ENCODE measurements around the gene CTF1.
A peak's percentile ranks its signal among the peaks of the same experiment; 100 is the strongest.
"Not testable (repeated sequence)": the region's sequence is repeated elsewhere in the genome, so short reads cannot be mapped to it uniquely, and the experiment has no call there.

CTF1 gene

DNA sequence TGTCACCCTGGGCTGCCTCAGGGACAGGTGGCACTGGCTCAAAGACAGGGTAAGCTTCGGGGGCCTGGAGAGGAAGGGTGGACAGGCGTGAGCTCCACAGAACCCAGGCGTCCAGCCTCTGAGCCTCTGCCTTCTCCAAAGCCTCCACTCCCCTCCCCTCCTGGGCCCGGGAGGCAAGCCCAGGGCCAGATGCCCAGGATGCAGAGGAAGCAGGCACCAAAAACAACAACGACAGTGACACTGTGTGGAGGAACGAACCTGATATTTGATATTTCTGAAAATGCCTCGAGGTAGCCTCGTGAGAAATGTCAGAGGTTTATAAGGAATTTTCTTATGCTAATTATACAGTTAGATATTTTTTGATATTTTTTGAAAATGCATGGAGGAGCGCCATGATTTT is 8.5 kb upstream of the CTF1 start:
- no peak for DNase-seq (ENCODE audit: low spot score)

DNA sequence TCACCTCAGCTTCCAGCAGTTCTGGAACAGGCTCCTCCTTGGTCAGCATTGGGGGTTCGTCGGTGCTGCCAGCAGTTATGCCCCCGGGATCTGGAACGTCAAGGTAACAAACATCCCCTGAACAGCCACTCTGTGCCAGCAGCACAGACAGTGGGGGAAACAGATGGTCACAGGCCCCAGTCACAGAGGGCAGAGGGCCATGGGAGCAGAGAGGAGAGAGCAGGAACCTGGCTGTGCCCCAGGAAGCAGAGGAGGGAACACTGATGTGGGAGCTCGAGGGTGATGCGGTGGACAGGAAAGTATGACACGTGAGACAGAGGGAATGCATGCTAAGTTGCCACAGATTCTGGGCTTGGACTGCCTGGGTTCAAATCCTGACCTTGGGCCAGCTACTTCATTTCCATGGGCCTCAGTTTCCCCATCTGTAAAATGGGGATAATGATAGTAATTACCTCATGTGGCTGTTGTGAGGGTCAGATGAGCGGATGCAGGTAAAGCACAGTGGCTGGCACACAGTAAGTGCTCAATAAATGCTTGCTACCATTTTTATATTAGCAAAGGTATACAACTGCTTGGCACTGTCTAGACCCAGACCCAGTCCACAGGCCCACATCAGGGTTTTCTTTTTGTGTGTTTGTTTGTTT is 7.4 kb upstream of the CTF1 start:
- no peak for DNase-seq (ENCODE audit: low spot score)

DNA sequence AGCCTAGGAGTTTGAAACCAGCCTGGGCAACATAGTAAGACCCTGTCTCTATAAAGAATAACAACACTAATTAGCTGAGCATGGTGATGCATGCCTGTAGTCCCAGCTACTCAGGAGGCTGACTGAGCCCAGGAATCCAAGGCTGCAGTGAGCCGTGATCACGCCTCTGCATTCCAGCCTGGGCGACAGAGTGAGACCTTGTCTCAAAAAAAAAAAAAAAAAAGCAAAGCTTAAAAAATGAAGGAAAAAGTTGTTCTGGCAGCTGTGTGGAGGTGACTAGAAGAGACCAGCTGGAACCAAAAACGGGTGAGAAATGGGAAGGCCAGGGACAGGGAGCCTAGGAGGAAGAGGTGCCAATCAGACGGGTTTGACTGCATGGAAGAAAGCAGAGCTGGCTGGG is 6.7 kb upstream of the CTF1 start:
- no peak for DNase-seq (ENCODE audit: low spot score)

DNA sequence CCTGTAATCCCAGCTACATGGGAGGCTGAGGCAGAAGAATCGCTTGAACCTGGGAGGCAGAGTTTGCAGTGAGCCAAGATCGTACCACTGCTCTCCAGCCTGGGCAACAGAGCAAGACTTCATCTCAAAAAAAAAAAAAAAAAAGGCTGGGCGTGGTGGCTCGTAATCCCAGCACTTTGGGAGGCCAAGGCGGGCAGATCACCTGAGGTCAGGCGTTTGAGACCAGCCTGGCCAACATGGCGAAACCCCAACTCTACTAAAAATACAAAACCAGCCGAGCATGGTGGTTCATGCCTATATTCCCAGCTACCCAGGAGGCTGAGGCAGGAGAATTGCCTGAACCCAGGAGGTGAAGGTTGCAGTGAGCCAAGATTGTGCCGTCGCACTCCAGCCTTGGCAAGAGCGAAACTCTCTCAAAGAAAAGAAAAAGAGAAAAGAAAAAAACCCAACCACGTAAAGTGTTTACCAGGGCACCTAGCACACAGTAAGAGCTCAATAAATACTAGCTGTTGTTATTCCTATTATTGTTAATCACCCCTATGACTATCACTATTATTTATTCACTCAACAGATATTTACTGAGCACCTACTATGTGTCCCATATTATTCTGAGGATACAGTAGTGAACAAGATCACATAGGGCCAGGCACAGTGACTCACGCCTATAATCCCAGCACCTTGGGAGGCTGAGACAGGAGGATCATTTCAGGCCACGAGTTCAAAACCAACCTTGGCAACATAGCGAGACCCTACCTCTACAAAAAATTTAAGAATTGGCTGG is 5.2 kb upstream of the CTF1 start:
- not testable (repeated sequence) for DNase-seq (ENCODE audit: low spot score)

DNA sequence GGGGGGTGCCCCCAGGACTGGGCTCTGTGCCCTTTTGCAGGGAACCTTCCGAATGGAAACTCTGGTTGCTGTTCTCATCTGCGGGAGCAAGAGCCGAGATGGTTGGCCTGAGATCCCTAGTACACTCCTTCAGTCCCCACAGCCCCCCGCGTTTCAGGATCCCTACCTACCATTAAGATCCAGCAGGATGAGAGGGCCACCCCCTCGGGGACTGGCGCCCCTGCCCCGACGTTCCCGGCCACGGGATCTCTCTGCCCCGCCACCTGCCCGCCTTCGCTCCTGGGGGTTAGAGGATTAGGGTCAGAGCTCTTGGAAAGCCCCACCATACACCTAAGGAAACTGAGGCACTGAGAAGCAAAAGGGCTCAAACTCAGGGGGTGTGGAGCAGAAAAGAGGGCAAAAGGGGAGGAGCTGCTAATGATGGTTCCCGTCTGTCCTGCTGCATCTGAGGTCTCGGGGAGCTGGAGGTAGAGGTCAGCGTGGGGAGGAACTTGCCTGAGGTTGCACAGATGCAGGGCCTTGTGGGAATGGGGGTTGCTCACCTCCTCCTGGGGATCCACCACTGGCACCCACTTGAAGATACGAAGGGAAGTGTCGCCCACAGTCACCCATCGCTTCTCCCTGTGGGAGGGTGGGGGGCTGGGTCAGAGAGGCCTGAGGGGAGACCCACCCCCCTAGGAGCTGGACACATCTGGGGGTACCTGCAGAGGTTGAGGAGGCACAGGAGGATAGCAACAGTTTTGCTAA is 3.6 kb upstream of the CTF1 start:
- DNase-seq (ENCODE audit: low spot score), result no peak

DNA sequence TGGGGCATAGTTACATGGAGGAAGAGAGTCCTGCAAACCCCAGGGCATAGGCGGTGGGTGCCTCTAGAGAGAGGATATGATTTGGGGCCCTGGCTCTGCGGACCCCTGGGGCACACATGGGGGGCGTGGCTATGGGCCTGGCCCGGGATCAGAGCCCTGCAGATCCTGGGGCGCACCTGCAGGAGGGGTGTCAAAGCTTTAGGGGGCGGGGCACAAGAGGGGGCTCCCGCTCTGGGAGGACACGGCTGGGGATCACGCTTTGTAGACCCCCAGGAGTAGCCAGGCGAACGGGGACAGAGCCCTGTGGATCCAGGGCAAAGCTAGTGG is 3.0 kb upstream of the CTF1 start:
- DNase-seq (ENCODE audit: low spot score), result no peak

DNA sequence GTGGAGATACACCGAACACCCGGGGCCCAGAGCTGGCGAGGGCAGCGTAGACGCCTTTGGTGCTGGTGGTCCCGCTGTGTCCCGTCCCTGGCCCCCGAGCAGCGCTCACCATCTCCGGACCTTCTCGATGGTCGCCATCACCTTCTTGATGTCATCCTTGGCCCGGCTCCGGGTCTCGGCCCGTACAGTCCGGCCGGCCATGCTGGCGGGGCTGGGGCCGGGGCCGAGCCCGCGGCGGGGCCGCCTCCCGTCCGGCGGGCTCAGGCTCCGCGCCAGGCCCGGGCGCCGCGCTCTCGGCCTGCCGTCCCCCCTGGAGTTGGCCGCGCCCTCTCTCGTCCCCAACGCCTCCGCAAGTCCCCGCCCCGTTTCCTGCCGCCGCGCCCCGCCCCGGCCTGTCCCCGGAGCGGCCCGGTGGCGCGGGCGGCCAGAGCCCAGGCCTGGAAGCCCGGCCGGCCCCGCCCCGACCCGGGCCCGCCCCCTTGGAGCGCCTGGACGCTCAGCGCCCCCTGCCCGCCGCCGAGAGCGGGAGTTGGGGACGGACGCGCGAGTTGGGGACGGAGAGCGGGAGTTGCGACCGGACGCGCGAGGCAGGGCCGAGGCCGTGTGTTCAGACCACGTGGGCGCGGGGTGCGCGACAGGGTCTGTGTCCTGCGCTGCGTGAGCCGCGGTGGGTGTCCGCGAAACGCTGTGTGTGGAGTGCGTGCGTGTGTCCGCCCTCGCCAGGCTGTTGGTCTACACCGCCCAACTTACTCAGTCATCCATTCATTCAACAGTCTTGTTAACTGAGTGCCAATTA is 2.5 kb upstream of the CTF1 start, which contains the start of gene BCL7C:
BCL7C (minus strand) TSS at position 334 of the 796 bp plus-strand sequence; CDS start at position 201, 133 bp downstream.
- peak; percentile 83 for DNase-seq (ENCODE audit: low spot score)

DNA sequence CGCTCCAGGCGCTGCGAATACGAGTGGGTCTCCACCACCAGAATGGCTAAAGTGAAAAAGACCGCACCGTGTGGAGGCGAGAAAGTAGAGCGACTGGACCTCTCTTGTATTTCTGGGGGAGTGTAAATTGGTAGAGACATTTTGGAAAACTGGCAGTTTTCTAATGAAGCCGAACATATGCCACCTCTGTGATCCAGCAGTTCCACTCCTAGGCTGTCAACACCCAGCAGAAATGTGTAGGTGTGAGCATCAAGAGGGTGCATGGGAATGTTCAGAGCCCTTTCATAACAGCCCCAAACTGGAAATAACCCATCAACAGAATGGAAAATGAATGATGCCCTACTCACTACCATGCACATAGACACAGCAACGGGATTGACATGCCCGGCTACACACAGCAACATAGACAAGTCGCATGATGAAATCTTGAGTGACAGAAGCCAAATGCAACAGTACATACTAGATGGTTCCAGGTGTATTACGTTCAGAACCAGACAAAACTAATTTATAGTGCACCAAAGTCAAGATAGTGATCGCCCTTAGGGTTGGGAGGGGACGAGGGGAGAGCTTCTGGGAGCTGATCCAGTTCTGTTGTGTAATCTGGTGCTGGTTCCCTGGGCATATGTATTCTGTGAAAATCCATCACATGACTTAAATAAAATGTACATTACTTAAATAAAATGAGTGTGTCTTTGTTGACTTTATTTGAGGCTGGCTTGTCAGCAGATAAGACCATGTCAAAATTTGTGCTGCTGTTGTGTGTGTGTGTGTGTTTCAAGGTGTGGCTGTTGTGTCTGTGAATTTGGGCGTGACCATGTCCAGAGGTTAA is 1.7 kb upstream of the CTF1 start:
- DNase-seq (ENCODE audit: low spot score), result peak; percentile 18

DNA sequence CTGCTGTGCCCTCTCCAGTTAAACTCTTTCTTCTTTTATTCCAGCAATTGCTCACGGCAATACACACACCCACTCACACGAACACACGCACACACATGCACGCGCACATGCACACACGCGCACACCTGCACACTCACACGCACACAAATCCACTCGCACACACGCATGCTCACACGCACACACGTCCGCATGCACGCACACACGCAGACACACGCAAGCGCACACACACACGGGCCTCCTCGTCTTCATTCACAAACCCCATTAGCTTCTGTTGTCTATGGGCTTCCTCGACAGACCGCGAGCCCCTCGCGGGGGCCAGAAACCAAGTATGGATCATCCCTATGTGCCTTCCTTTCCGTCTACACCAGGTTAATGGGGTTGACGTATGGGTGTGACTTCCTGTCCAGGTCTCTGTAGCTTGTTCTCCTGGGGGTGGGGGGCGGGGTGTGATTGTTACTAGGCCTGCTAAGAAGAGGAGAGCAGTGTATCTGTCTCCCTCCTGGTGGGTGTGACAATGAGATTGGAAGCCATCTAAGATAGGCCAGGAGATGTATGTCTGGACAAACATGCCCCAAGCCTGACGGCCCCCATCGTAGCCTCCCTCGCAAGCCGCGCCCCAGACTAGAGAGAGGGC is 670 bp upstream of the CTF1 start:
- DNase-seq (ENCODE audit: low spot score), result no peak

DNA sequence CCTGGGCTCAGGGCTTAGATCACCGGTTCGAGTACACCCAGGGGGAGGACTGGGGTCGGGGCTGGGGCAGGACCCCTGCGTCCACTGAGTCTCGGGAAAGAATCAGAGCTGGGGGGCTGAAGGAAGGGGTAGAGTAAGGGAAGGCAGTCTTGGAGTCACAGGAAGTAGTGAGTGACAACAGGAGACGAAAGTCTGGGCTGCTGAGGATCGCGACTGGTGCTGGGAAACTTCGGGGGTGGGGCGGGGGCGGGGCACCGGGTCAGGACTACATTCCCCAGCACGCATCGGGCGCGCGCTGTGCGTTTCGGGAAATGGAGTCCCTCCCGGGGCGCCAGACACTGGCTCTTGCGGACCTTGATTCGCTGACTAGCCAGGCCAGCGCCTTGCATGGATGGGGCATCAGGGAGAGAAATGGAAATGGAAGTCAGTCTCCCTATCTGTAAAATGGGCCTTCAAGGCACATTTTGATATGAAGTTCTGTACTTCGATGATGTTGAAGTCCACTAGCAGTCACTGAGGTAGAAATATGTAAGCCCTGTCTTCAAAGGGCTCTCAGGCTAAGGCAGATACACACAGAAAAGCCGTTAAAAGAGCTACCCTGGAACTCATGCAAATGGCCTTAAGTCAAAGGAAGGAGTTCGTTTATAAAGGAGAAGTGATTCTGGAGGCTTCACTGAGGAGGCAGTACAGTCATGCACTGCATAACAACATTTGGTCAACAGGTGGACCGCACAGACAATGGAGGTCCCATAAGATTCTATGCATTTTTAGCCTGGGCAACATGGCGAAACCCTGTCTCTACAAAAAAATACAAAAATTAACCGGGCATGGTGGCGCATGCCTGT is 697 bp downstream of the CTF1 start:
- DNase-seq (ENCODE audit: low spot score), result peak; percentile 81

DNA sequence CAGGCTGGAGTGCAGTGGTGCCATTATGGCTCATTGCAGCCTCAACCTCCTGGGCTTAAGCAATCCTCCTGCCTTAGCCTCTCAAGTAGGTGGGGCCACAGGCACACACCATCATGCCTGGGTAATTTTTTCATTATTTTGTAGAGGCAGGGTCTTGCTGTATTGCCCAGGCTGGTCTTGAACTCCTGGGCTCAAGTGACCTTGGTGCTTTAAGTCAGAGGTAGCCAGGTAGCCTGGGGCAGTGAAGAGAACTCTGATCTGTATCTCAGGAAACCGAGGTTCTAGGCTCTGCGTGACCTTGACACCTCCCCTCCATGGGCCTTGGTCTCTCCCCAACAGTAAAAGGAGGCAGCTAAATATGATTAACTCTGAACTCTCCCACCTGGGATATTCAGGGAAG is 3.4 kb downstream of the CTF1 start:
- DNase-seq (ENCODE audit: low spot score), result no peak

DNA sequence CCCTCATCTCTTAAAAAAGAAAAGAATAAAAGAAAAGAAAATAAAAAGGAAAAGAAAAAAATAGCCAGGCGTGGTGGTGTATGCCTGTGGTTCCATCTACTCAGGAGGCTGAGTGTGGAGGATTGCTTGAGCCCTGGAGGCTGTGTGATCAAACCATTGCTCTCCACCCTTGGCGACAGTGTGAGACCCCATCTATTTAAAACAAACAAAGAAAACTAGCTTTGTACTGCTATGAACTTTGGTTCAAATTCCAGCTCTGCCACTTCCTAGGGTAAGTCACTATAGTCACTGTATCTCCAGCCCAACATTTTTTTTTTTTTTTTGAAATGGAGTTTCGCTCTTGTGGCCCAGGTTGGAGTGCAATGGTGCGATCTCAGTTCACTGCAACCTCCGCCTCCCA is 4.2 kb downstream of the CTF1 start:
- no peak for DNase-seq (ENCODE audit: low spot score)

DNA sequence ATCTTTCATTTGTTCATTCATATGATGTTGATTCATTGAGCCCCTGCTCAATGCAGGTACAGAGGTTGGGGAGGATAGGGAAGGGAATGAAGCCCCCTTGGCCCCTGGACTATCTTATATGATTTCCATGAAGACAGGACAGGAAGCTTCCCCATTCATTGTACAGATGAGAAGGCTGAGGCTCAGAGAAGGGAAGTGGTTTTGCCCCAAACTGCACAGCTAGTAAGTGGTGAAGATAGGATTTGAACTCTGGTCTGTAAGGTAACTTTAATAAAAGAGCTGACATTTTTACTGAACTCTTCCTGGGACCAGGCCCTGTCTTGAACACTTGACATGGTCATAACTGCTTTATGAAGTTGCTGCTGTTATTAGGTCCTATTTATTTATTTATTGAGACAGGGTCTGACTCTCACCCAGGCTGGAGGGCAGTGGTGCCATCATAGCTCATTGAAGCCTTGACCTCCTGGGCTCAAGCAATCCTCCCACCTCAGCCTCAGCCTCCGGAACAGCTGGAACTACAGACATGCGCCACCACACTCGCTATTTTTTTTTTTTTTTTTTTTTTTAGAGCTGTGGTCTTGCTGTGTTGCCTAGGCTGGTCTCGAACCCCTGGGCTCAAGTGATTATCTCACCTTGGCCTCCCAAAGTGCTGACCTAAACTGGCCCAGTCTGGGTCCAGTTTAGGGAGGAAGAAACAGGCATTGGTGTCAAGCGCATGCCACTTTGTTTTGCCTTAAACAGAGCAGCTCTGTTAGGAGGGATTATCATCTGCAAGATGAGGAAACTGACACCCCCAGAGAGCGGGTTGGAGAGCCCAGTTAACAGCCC is 5.0 kb downstream of the CTF1 start:
- DNase-seq (ENCODE audit: low spot score), result no peak

DNA sequence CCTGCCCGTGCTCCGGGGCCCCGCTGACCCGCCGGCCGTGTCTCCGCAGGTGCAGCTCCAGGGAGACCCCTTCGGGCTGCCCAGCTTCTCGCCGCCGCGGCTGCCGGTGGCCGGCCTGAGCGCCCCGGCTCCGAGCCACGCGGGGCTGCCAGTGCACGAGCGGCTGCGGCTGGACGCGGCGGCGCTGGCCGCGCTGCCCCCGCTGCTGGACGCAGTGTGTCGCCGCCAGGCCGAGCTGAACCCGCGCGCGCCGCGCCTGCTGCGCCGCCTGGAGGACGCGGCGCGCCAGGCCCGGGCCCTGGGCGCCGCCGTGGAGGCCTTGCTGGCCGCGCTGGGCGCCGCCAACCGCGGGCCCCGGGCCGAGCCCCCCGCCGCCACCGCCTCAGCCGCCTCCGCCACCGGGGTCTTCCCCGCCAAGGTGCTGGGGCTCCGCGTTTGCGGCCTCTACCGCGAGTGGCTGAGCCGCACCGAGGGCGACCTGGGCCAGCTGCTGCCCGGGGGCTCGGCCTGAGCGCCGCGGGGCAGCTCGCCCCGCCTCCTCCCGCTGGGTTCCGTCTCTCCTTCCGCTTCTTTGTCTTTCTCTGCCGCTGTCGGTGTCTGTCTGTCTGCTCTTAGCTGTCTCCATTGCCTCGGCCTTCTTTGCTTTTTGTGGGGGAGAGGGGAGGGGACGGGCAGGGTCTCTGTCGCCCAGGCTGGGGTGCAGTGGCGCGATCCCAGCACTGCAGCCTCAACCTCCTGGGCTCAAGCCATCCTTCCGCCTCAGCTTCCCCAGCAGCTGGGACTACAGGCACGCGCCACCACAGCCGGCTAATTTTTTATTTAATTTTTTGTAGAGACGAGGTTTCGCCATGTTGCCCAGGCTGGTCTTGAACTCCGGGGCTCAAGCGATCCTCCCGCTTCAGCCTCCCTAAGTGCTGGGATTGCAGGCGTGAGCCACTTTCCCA is 5.9 kb downstream of the CTF1 start:
- DNase-seq (ENCODE audit: low spot score), result peak; percentile 63

DNA sequence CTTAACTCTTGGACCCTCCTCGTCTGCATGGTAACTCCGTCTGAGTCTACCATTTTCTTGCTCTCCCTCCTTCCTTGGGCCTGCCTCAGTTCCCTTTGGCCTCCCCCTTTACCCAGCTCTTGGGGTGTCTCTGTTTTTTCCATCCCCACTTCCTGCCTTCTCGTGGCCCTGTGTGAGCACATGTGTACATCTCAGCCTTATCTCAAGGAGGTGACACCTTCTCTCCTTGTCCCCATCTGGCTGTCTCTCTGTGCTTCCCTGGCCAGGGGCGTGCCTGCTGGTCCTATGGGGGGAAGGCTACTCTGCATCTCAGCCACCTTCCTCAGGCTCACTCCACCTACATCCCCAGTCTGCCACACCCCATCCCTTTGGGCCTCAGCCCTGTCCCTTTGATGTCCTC is 6.6 kb downstream of the CTF1 start:
- no peak for DNase-seq (ENCODE audit: low spot score)

DNA sequence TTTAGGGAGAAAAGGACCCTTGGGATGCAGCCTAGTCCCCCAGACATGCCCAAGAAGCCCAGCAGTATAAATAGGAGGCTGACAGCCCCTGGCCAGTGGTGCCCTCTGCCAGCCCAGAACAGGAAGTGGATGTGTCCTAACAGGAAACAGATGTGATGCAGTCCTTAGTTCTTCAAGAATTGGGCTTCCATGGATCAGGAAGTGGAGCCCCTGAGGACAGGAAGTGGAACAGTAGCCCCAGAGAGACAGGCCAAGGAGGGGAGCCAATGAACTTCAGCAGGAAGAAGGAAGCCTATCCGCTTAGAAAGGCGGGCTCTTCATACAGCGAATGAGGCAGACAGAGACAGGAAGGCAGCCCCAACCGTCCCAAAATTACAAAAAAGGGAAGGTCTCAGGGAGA is 7.2 kb downstream of the CTF1 start:
- DNase-seq (ENCODE audit: low spot score), result no peak

DNA sequence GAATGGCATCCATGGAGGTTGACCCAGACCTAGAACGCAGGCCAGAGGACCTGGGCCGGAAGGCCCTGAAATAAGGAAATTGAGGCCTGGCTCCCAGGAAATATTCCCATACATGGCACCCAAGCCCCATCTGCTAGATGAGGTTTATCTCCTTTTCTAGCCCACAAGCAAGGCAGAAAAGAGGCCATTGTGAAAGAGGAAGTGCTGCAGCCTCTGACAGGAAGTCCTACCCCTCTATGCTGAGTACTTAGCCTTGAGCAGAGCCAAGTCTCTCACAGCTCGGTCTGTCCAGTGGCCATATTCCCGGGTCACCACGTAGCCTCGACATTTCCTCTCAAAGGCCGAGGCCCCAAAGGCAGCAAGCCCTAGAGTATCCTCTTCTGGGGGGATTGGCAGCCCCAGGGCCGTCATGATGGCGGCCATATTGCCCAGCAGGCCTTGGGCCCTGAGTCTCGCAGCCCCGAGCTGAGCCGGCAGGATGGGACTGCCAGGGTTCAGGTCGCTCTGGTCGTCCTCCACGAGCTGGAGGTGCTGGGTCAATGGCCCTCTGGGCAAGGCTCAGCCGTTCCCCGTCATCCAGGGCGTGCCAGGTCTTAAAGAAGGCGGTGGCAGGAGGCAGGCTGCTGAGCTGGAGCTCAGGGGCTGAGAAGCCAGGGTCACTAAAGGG is 7.8 kb downstream of the CTF1 start:
- no peak for DNase-seq (ENCODE audit: low spot score)

Measured in hematopoietic multipotent progenitor cell treated with erythropoietin and hydrocortisone succinate and interleukin-3 and kit ligand, for 17 days (in vitro differentiated cells).